Stimulated activated naive CD8-positive, alpha-beta T cell treated with anti-CD3 and anti-CD28 coated beads, Interleukin-15, amount 100 ng/mL, for 72 hours (primary cell): ENCODE data around the gene AHNAK2.
A peak's percentile ranks its signal among the peaks of the same experiment; 100 is the strongest.

Experiments
- ATAC-seq: fragments of 150-1000 bp; cut with Tn5 transposase; 2 replicates; pipeline ENCODE4 v1.10.0; 2021; ENCODE audit warnings: mild to moderate bottlenecking, moderate library complexity
- DNase-seq, 2 donors: peaks; one replicate each; pipeline ENCODE4 v3.0.0; 2021 to 2022
- H3K27ac Mint-ChIP-seq, 2 donors: one replicate each; pipeline ENCODE4 v1.8.0; 2022; ENCODE audit warnings: mild to moderate bottlenecking in 2 of 2, mixed read lengths in 2 of 2, moderate library complexity in 2 of 2
- H3K27me3 Mint-ChIP-seq: one replicate; pipeline ENCODE4 v1.8.0; 2022; ENCODE audit warnings: mixed read lengths
- H3K4me1 Mint-ChIP-seq: one replicate; pipeline ENCODE4 v1.8.0; 2022; ENCODE audit warnings: mild to moderate bottlenecking, mixed read lengths
- H3K4me3 Mint-ChIP-seq, 2 donors: one replicate each; pipeline ENCODE4 v1.8.0; 2022; ENCODE audit warnings: mild to moderate bottlenecking in 2 of 2, mixed read lengths in 2 of 2, moderate library complexity in 1 of 2
- H3K9me3 Mint-ChIP-seq, 2 donors: one replicate each; pipeline ENCODE4 v1.8.0; 2022; ENCODE audit warnings: mixed read lengths in 2 of 2

The AHNAK2 gene

GRCh38 chr14:105015905-105016304 lies 37.7 kb upstream of the AHNAK2 start:
- peak overlapping the region; percentile 3 to 31 for H3K4me3 Mint-ChIP-seq

GRCh38 chr14:105015242-105015641 lies 37.1 kb upstream of the AHNAK2 start:
- ATAC-seq (no peak), DNase-seq (no peak)
- H3K4me3 Mint-ChIP-seq = no peak overlapping the region
- H3K4me1 Mint-ChIP-seq = peaks cover 74% of the 10 kb centered on the region
- H3K27ac Mint-ChIP-seq = peak overlapping the region in 1 of 2 donors; percentile 51
- no peaks in the 10 kb centered on the region for H3K9me3 Mint-ChIP-seq
- H3K27me3 Mint-ChIP-seq = no peaks in the 10 kb centered on the region

More at GRCh38 chr14:105015905-105016304, 37.7 kb upstream of the AHNAK2 start:
- ATAC-seq (no peak), DNase-seq (no peak)
- no peaks in the 10 kb centered on the region for H3K9me3 Mint-ChIP-seq
- peak overlapping the region in 1 of 2 donors; percentile 88 for H3K27ac Mint-ChIP-seq
- H3K27me3 Mint-ChIP-seq = no peaks in the 10 kb centered on the region
- peaks cover 75% of the 10 kb centered on the region for H3K4me1 Mint-ChIP-seq

DNA sequence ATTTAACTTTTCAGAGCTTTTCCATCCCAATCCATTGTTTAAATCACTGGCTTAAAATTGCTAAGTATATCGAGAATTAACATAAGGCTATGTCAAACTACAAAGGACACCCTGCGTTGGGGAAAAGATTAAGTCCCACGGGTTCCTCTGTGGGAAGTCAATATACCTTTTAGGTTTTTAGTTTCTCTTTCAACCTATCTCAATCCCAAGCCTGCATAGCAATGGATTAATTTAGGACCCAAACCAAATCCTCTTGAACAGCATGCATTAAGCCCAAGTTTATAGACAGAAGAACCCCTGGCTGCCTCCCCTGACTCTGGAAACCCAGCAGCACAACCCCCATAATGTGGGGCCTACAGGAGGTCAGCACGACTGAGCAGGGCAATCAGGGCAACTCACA lies 36.5 kb upstream of the AHNAK2 start:
- Mint-ChIP-seq H3K4me3 (no peak overlapping the region), H3K27me3 (no peaks in the 10 kb centered on the region), H3K27ac (peak overlapping the region in 1 of 2 donors; percentile 46), H3K4me1 (peaks cover 68% of the 10 kb centered on the region), H3K9me3 (no peaks in the 10 kb centered on the region)
- ATAC-seq = no peak
- no peak for DNase-seq

GRCh38 chr14:105014032-105014431 lies 35.9 kb upstream of the AHNAK2 start:
- no peak for DNase-seq
- Mint-ChIP-seq H3K9me3 (no peaks in the 10 kb centered on the region), H3K4me1 (peaks cover 62% of the 10 kb centered on the region), H3K27ac (peak overlapping the region in 1 of 2 donors; percentile 71), H3K27me3 (no peaks in the 10 kb centered on the region), H3K4me3 (no peak overlapping the region)
- ATAC-seq = no peak

DNA sequence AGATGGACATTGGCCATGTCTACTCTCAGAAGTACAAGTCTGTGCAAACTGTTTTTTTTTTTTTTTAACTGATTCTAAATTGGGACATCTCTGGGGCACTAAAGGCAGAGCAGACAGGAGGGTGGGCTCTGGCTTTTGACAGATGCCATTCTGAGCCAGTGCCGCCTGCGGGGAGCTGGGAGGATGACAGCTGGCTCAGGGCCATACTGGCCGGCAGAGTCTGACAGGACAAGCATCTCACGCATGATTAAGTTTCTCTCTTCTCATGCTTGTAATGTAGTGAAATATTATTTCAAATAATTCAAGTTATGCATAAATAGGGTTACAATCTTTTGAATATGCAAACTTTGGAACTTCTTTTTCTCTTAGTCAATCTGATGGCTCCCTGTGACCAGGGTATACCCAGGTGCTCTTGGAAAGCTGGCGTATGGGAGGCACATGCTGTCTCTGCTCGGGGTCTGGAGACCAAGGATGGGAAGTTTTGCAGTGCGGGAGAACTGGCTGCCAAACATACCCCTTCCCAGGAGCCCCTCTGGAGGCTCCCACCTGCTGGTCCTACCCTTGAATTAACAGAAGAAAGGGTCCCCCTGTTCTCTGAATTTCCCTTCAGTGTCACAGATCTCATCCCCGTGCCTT lies 35.1 kb upstream of the AHNAK2 start:
- peaks cover 55% of the 10 kb centered on the region for H3K4me1 Mint-ChIP-seq

DNA sequence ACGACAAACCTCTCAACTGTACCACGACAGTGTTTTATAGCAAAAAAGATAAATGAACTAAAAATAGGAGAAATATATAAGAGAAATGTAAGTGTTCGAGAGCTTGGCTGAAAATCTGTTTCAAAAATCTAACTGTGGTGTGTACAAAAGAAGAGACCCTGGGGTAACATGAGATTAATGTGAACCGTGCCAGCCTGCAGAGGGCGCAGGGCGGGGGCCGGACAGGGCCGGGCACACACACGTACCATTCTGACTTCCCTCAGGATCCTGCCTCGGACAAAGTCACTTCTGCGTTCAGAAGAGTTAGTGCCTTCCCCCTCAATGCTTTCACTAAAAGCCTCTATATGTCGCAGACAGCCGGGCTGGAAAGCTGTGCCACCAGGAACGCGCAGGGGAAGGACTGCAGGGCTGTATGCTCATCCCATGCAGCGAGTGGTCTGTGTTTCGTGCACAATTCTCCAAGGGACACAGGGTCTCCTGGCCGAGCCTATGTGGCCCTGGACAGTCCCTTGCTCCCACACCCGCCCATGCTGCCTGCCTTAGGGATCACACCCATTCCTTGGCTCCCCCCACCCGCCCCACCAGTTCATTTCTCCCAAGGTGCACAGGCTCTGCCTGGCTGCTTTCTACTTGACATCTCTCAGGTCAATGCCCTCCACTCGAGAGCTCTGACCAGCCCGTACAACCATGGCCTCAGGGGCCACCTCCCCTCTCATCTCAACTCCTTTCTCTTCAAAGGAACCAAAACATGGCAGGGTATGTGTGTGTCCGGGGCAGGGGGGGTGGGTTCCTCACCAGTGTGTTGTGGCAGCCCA lies 34.2 kb upstream of the AHNAK2 start:
- Mint-ChIP-seq H3K27me3 (no peaks in the 10 kb centered on the region), H3K27ac (no peak overlapping the region), H3K4me1 (peaks cover 46% of the 10 kb centered on the region), H3K4me3 (no peak overlapping the region), H3K9me3 (no peaks in the 10 kb centered on the region)
- ATAC-seq (no peak), DNase-seq (no peak)

More for the DNA sequence above, 35.1 kb upstream of the AHNAK2 start:
- ATAC-seq = no peak
- Mint-ChIP-seq H3K27ac (no peak overlapping the region), H3K27me3 (no peaks in the 10 kb centered on the region), H3K9me3 (no peaks in the 10 kb centered on the region), H3K4me3 (no peak overlapping the region)
- no peak for DNase-seq

GRCh38 chr14:105011312-105011990 lies 33.3 kb upstream of the AHNAK2 start:
- Mint-ChIP-seq H3K27me3 (no peaks in the 10 kb centered on the region), H3K4me3 (no peak overlapping the region), H3K4me1 (peaks cover 36% of the 10 kb centered on the region), H3K27ac (peak overlapping the region in 1 of 2 donors; percentile 48), H3K9me3 (no peaks in the 10 kb centered on the region)
- ATAC-seq = no peak
- no peak for DNase-seq

DNA sequence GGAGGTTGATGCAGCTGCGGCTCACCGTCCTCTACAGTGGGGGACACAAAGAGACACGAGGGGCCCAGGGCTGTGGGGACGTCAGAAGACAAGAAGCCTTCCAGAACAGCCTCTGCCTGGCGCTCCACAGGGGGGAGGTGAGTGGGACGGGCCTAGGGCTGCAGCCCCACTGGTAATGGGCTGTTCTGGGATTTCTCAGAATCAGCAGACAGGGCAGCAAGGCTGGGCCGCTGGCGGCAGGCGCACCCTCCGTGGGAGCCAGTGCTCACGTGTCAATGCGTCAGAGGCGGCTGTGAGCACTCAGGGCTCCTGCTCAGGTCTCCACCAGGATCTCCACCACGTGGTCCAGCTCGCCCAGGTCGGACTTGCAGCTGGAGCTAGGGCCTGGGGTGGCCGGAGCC lies 32.7 kb upstream of the AHNAK2 start:
- Mint-ChIP-seq H3K27me3 (no peaks in the 10 kb centered on the region), H3K27ac (no peak overlapping the region), H3K4me1 (peaks cover 31% of the 10 kb centered on the region), H3K4me3 (no peak overlapping the region), H3K9me3 (no peaks in the 10 kb centered on the region)
- DNase-seq = no peak
- no peak for ATAC-seq

GRCh38 chr14:105010106-105010505 lies 31.9 kb upstream of the AHNAK2 start:
- Mint-ChIP-seq H3K9me3 (no peaks in the 10 kb centered on the region), H3K4me1 (peaks cover 27% of the 10 kb centered on the region), H3K27ac (no peak overlapping the region), H3K4me3 (no peak overlapping the region), H3K27me3 (no peaks in the 10 kb centered on the region)
- no peak for ATAC-seq
- no peak for DNase-seq

- Mint-ChIP-seq H3K27me3 (no peaks in the 10 kb centered on the region), H3K27ac (no peak overlapping the region), H3K4me1 (peaks cover 4% of the 10 kb centered on the region), H3K4me3 (no peak overlapping the region), H3K9me3 (no peaks in the 10 kb centered on the region)
- DNase-seq (no peak), ATAC-seq (no peak)
These were observed 29.6 kb upstream of the AHNAK2 start for GRCh38 chr14:105007593-105008264.

DNA sequence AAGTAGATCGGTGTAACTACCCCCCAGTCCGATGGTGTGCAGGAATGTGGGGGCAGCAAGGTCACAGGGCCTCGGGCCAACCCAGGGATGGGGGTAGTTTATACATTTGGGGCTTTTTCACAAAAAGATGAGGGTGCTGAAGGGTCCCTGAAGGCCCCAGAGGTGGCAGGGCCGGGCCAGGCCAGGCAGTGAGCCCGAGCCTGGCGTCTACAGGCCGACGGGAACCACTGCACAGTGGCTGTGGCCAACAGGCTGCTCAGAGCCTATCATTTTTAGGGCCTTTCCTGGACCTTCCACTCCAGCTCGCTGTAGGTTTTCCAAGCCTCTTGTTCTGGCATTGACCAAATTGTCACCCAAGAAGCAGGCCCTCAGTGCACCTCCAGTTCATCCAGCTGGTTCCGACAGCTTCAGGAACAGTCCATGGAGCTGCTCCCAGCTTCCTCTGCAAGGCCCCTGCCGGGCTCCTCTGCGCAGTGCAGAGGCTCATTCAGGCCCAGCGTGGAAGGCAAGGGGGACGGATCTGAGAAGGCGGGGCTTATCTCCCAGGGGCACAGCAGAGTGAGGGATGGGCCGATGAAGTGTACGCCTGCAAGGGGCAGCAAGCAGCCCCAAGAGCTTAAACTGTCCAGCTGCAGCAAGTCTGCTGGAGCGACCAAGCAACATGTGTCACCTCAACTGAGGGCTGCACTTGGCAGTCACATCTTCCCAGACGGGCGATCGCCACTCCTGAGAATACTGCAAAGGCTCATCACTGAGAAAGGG lies 28.8 kb upstream of the AHNAK2 start:
- Mint-ChIP-seq H3K27me3 (no peaks in the 10 kb centered on the region), H3K4me3 (no peak overlapping the region), H3K9me3 (no peaks in the 10 kb centered on the region), H3K27ac (no peak overlapping the region), H3K4me1 (peaks cover 4% of the 10 kb centered on the region)
- ATAC-seq = peak; percentile 24
- DNase-seq = no peak

- Mint-ChIP-seq H3K9me3 (no peaks in the 10 kb centered on the region), H3K27me3 (no peaks in the 10 kb centered on the region), H3K27ac (peak overlapping the region in 1 of 2 donors; percentile 63), H3K4me3 (no peak overlapping the region), H3K4me1 (peaks cover 4% of the 10 kb centered on the region)
- DNase-seq (no peak), ATAC-seq (peak; percentile 58)
These were observed 28.0 kb upstream of the AHNAK2 start for GRCh38 chr14:105005929-105006830.

- no peaks in the 10 kb centered on the region for H3K9me3 Mint-ChIP-seq
- peak; percentile 51 for ATAC-seq
- no peak for DNase-seq
- no peaks in the 10 kb centered on the region for H3K27me3 Mint-ChIP-seq
- H3K4me1 Mint-ChIP-seq = peaks cover 4% of the 10 kb centered on the region
- H3K4me3 Mint-ChIP-seq = no peak overlapping the region
- H3K27ac Mint-ChIP-seq = peak overlapping the region in 1 of 2 donors; percentile 63
These were observed 27.3 kb upstream of the AHNAK2 start for GRCh38 chr14:105005329-105005928.

- ATAC-seq (no peak), DNase-seq (no peak)
- Mint-ChIP-seq H3K27me3 (no peaks in the 10 kb centered on the region), H3K9me3 (no peaks in the 10 kb centered on the region), H3K4me3 (no peak overlapping the region), H3K27ac (no peak overlapping the region), H3K4me1 (no peaks in the 10 kb centered on the region)
These were observed 21.2 kb upstream of the AHNAK2 start for GRCh38 chr14:104999361-104999760.
